Measurements from ENCODE around the gene CIZ1. TPM values are rescaled to one million over a fixed set of nuclear protein-coding genes. Genes with fewer than 3 reads are reported as not detected.

CIZ1 gene
- total RNA-seq, 1 donor from 2014 or later: 140 TPM

DNA sequence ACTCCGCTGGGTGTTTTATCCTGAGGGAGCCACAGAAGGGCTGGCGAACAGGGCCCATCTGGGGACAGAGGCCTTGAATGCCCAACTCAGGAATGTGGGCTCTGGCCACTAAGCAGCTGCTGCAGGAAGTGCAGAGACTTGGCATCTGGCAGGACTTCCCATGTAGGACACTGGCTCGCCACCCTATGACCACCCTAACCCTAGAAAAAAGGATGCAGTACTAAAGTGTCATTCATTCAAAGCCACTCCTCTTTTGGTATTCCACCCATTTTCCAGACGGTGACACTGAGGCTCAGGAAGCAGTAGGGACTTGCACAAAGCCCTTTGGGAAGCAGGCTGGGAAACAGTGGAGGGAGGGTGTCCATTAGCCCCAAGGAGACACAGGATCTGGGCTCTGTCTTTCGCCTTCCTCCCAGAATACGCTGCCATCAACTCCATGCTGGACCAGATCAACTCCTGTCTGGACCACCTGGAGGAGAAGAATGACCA is 28.3 kb downstream of the CIZ1 start:
- TF ChIP-seq, protein P1, sequence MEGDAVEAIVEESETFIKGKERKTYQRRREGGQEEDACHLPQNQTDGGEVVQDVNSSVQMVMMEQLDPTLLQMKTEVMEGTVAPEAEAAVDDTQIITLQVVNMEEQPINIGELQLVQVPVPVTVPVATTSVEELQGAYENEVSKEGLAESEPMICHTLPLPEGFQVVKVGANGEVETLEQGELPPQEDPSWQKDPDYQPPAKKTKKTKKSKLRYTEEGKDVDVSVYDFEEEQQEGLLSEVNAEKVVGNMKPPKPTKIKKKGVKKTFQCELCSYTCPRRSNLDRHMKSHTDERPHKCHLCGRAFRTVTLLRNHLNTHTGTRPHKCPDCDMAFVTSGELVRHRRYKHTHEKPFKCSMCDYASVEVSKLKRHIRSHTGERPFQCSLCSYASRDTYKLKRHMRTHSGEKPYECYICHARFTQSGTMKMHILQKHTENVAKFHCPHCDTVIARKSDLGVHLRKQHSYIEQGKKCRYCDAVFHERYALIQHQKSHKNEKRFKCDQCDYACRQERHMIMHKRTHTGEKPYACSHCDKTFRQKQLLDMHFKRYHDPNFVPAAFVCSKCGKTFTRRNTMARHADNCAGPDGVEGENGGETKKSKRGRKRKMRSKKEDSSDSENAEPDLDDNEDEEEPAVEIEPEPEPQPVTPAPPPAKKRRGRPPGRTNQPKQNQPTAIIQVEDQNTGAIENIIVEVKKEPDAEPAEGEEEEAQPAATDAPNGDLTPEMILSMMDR (IDR thresholded peaks at IDR 0.05): no peak
- H3K4me1 Mint-ChIP-seq (ENCODE audit: low read depth): peaks cover 19% of the 10 kb centered on the region

DNA sequence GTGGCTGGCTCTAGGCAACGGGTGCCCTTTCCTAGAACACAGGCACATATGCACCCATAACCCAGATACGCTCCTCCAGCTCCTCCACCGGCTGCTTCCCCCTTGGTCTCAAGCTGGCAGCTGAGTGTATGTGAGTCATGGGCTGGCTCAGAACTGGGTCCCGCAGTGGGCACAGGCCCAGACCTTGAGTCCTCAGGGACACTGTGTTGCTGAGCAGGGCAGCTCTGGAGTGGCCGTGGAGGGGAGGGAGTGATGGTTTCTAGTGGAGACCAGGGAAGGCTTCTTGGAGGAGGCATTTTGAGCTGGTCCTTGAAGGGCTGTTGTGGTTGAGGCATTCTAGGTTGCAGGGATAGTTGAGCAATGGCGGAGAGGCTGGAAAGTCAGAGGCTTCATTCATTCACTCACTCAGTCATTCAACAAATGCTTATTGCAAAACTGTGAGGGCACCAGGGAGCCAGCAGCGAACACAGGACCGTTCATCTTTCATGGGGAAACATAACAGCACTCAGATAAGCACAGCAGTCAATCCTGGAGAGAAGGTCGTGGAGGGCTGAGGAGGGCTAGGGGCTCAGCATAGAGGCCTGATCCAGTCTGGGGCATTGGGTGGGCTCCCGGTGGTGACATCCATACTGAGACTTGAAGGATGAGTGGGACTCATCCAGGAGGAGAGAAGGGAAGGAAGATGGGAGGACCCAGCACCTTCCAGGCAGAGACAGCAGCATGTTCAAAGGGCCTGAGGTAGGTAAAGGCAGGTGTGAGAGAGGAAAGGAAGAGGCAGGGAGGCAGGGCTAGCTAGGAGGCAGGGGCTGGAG is 29.0 kb downstream of the CIZ1 start:
- no peak for DNase-seq (ENCODE audit: low spot score)
- Mint-ChIP-seq H3K27ac (ENCODE audit: unreplicated experiment) (peak overlapping the region; percentile 72), H3K9me3 (ENCODE audit: low read depth) (no peaks in the 10 kb centered on the region), H3K36me3 (ENCODE audit: low read depth) (peaks cover 18% of the 10 kb centered on the region), H3K4me1 (ENCODE audit: low read depth) (peaks cover 19% of the 10 kb centered on the region), H3K27me3 (ENCODE audit: low read depth) (no peaks in the 10 kb centered on the region), H3K4me3 (ENCODE audit: unreplicated experiment) (no peak overlapping the region)
- TF ChIP-seq, protein P1 (IDR thresholded peaks at IDR 0.05): no peak

More for the DNA sequence above, 28.3 kb downstream of the CIZ1 start:
- Mint-ChIP-seq H3K4me3 (ENCODE audit: unreplicated experiment) (no peak overlapping the region), H3K27me3 (ENCODE audit: low read depth) (no peaks in the 10 kb centered on the region), H3K9me3 (ENCODE audit: low read depth) (no peaks in the 10 kb centered on the region), H3K27ac (ENCODE audit: unreplicated experiment) (no peak overlapping the region), H3K36me3 (ENCODE audit: low read depth) (peaks cover 18% of the 10 kb centered on the region)
- DNase-seq (ENCODE audit: low spot score): no peak

DNA sequence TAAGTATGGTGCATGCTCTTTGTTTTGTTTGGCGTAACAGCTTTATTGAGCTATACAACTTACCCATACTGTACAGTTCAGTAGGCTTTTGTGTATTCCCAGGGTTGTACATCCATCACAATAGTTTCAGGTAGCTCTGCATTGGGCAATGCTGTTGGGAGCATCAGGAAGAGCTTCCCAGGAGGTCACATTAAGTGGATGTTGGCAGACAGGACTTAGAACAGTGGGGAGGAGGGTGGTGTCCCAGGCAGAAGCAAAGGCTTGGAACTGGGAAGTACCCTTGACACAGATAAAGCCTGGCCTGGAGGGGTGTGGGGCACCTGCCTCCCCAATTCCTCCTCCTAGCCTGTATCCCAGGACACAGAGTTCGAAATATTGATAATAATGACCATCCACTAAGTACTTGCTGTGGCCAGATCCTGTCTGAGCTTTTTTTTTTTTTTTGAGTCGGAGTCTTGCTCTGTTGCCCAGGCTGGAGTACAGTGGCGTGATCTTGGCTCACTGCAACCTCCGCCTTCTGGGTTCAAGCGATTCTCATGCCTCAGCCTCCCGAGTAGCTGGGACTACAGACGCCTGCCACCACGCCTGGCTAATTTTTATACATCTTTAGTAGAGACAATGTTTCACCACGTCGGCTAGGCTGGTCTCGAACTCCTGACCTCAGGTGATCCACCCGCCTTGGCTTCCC is 30.0 kb downstream of the CIZ1 start:
- Mint-ChIP-seq H3K27ac (ENCODE audit: unreplicated experiment) (peak overlapping the region; percentile 72), H3K4me3 (ENCODE audit: unreplicated experiment) (peak overlapping the region; percentile 71), H3K9me3 (ENCODE audit: low read depth) (no peaks in the 10 kb centered on the region), H3K27me3 (ENCODE audit: low read depth) (no peaks in the 10 kb centered on the region), H3K4me1 (ENCODE audit: low read depth) (peaks cover 19% of the 10 kb centered on the region), H3K36me3 (ENCODE audit: low read depth) (peaks cover 13% of the 10 kb centered on the region)
- DNase-seq (ENCODE audit: low spot score): no peak
- TF ChIP-seq, protein P1 (IDR thresholded peaks at IDR 0.05): no peak

DNA sequence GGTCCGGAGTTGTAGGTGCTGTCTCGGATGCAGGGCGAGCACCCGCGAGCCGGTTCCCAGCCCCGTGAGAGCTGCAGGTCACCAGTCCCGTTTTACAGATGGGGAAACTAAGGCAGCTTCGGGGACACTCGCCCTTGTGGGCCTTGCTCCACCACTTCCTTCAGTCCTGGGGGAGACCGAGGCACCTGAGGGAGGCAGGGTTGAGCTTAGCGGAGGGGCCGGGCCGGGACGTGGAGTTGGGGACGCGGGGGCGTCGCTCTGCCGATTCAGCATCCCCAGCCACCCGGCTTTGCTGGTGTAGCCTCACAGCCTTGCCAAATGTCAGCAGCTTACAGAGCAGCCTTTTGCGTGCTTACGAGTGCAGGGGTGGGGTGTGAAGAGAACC is 30.8 kb downstream of the CIZ1 start:
- DNase-seq (ENCODE audit: low spot score): peak; percentile 64
- Mint-ChIP-seq H3K4me1 (ENCODE audit: low read depth) (peaks cover 19% of the 10 kb centered on the region), H3K4me3 (ENCODE audit: unreplicated experiment) (peak overlapping the region; percentile 71), H3K27me3 (ENCODE audit: low read depth) (no peaks in the 10 kb centered on the region), H3K36me3 (ENCODE audit: low read depth) (peaks cover 10% of the 10 kb centered on the region), H3K9me3 (ENCODE audit: low read depth) (no peaks in the 10 kb centered on the region), H3K27ac (ENCODE audit: unreplicated experiment) (peak overlapping the region; percentile 46)
- TF ChIP-seq, protein P1 (IDR thresholded peaks at IDR 0.05): no peak

DNA sequence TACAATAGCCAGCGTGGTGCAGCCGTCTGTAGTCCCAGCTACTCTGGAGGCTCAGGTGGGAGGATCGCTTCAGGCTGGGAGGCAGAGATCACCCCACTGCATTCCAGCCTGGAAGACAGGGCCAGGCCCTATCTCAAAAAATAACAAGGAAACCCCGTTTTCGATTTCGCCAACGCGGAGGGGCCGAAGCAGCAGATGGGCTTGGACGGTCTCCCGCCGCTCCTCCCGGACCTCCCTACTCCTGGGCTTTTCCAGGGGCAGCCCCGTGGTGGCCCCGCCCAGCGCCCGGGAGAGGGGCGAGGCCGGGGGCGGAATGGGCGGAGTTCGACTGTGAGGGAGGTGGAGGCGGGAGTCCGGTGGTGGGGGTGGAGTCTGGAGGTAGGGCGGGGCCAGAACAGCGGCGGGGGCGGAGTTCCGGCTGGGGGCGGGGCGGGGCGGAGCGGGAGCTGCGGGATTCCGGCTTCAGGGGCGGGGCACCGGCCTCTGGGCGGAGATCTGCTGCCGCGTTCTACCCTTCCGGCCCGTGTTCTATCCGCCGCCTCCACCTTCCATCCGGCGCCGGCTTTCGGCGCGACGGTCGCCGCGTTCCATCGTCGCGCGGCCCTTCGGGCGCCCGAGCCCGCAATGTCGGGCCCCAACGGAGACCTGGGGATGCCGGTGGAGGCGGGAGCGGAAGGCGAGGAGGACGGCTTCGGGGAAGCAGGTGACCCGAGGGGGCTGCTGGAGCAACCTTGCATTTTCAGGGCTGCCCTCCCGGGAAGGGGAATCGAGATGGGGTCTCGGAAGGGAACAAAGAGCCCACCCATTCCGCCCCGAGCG is 31.4 kb downstream of the CIZ1 start, which contains the start of gene BBLN:
Gene BBLN, plus strand, starts transcription at position 482 of the 819 bp plus-strand sequence. Its CDS starts 143 bp downstream, at position 625.
- Mint-ChIP-seq H3K4me1 (ENCODE audit: low read depth) (peaks cover 19% of the 10 kb centered on the region), H3K4me3 (ENCODE audit: unreplicated experiment) (peak within 1 kb of the TSS; percentile 71), H3K9me3 (ENCODE audit: low read depth) (no peaks in the 10 kb centered on the region), H3K27ac (ENCODE audit: unreplicated experiment) (peak within 1 kb of the TSS; percentile 46), H3K27me3 (ENCODE audit: low read depth) (no peaks in the 10 kb centered on the region), H3K36me3 (ENCODE audit: low read depth) (peaks cover 10% of the 10 kb centered on the region)
- TF ChIP-seq, protein P1 (IDR thresholded peaks at IDR 0.05): no peak
- peak; percentile 97 for DNase-seq (ENCODE audit: low spot score)

Measured in chondrocyte (in vitro differentiated cells).